ENCODE data around the gene DCUN1D1.

DNA sequence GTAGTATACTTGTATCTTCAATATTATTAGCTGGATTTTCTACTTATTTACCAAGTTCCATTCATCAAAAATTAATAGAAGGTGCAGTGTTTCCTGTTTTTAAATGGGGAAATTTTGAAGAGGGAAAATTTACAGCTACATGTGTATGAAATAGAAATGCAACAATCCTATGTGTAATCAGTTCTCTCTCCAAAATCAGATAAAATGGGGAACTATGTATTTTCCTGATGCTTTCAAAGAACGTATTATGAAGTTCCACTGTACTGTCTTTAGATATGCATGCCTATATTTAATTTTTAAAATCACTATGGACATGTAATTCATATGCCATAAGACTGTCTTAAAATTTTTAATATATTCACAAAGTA, 43.4 kb downstream of the DCUN1D1 start:
- TF ChIP-seq, protein P1, sequence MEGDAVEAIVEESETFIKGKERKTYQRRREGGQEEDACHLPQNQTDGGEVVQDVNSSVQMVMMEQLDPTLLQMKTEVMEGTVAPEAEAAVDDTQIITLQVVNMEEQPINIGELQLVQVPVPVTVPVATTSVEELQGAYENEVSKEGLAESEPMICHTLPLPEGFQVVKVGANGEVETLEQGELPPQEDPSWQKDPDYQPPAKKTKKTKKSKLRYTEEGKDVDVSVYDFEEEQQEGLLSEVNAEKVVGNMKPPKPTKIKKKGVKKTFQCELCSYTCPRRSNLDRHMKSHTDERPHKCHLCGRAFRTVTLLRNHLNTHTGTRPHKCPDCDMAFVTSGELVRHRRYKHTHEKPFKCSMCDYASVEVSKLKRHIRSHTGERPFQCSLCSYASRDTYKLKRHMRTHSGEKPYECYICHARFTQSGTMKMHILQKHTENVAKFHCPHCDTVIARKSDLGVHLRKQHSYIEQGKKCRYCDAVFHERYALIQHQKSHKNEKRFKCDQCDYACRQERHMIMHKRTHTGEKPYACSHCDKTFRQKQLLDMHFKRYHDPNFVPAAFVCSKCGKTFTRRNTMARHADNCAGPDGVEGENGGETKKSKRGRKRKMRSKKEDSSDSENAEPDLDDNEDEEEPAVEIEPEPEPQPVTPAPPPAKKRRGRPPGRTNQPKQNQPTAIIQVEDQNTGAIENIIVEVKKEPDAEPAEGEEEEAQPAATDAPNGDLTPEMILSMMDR (IDR thresholded peaks at IDR 0.05; ENCODE audit: insufficient read depth, low read length, poor library complexity, severe bottlenecking) = no peak
- TF ChIP-seq EZH2phosphoT487 (conservative IDR thresholded peaks at IDR 0.05; ENCODE audit: low read length) = no peak

Measured in SU-DHL-6 (cell line).